ENCODE results near the gene RRAGA.

GRCh38 chr9:19036611-19037010 lies 12.6 kb upstream of the RRAGA start:
- TF ChIP-seq CTCF (IDR thresholded peaks at IDR 0.05) (no peak), POLR2A (IDR thresholded peaks at IDR 0.05) (no peak)

Measured in right lobe of liver (tissue), 4 donors.